ENCODE results near the gene PRR36. TPM values are rescaled to one million over a fixed set of nuclear protein-coding genes. Genes with fewer than 3 reads are reported as not detected.

PRR36 gene
- total RNA-seq, 1 donor from 2014 or later: 0.07 TPM

DNA sequence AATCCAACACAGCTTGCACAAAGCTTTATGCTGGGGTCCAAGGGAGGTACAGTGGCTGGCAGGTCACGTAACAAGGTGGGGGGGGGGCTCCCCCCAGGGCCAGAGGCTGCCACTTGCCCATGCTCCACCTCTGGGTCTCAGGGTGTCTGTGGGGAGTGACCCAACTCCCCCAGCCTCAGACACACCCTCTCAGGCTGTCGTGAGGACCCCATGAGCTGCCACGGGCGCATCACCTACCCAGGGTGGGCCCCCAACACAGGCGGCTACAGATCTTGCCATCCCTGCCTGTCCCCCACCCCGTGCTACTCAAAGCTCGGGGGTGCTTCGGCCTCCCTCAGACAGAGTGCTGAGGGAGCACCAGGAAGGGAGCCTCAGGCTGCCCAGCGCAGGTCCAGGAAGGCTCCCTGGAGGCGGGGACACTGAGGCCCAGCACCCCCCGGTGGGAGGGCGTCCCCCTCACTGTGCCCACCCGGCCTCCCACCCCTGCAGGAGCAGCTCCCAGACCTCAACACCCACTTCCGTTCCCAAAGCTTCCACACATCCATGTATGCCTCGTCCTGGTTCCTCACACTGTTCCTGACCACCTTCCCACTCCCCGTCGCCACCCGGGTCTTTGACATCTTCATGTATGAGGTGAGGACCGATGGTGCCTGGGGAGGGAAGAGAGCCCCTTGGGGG, 23.1 kb downstream of the PRR36 start:
- peaks cover 6% of the 10 kb centered on the region for H3K27me3 Mint-ChIP-seq (ENCODE audit: insufficient read depth, low read depth)
- Histone ChIP-seq H3K4me2 (no peak overlapping the region), H3K27ac (no peak overlapping the region), H4K20me1 (ENCODE audit: low read depth) (peaks cover 14% of the 10 kb centered on the region), H3K4me3 (no peak overlapping the region), H3K27me3 (peaks cover 26% of the 10 kb centered on the region), H2AFZ (replicated peaks) (no peak overlapping the region), H3F3A (ENCODE audit: low read depth) (no peaks in the 10 kb centered on the region), H3K4me1 (no peaks in the 10 kb centered on the region), H3K36me3 (no peaks in the 10 kb centered on the region), H3K9ac (no peak overlapping the region), H3K9me3 (ENCODE audit: low read depth) (no peaks in the 10 kb centered on the region), H3K79me2 (ENCODE audit: low read depth) (no peaks in the 10 kb centered on the region)
- H3K4me3 Mint-ChIP-seq: no peak overlapping the region
- H3K4me1 Mint-ChIP-seq: peaks cover 10% of the 10 kb centered on the region
- no peaks in the 10 kb centered on the region for H3K9me3 Mint-ChIP-seq
- TF ChIP-seq EZH2phosphoT487 (IDR thresholded peaks at IDR 0.05) (no peak), EZH2 (IDR thresholded peaks at IDR 0.05) (no peak), CTCF (IDR thresholded peaks at IDR 0.05) (no peak)
- no peak for DNase-seq (ENCODE audit: low spot score)
- H3K36me3 Mint-ChIP-seq: no peaks in the 10 kb centered on the region
- H3K27ac Mint-ChIP-seq: no peak overlapping the region

DNA sequence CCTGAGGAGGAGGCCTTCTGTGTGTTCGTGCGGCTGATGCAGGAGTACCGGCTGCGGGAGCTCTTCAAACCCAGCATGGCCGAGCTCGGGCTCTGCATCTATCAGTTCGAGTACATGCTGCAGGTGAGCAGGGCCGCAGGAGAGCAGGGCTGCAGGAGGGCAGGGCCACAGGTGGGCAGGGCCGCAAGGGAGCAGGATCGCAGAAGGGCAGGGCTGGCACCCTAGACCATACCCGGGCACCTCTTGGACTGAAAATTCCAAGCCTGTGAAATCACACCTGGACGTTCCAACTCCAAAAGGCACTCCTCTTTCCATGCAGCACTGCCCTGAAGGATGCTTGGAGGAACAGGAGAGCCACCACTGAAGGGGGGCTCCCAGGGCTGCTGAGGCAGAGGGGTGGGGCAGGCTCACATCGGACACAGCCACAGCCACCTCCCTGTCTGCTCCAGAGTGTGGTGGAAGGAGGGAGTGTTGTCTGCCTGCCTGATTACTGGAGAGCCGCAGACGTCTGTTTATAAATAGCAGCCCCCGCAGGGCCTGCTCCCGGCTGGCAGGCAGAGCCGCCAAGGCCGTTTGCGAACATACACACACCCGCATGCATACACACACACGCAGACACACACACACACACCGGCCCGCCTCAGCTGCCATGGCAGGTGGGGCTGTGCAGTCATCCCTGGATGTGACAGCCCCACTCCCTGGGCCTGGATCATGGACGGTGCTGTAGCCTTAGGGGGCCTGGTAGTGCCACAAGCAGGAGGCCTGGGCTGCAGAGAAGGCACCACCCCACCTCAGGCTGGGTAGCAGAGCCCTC, 24.0 kb downstream of the PRR36 start:
- Mint-ChIP-seq H3K9me3 (no peaks in the 10 kb centered on the region), H3K27me3 (ENCODE audit: insufficient read depth, low read depth) (peaks cover 5% of the 10 kb centered on the region), H3K4me1 (peaks cover 10% of the 10 kb centered on the region), H3K27ac (no peak overlapping the region), H3K36me3 (no peaks in the 10 kb centered on the region), H3K4me3 (no peak overlapping the region)
- Histone ChIP-seq H3K4me3 (no peak overlapping the region), H3K27me3 (peaks cover 19% of the 10 kb centered on the region), H3K4me2 (no peak overlapping the region), H3F3A (ENCODE audit: low read depth) (no peaks in the 10 kb centered on the region), H3K9me3 (ENCODE audit: low read depth) (no peaks in the 10 kb centered on the region), H2AFZ (replicated peaks) (no peak overlapping the region), H4K20me1 (ENCODE audit: low read depth) (peaks cover 14% of the 10 kb centered on the region), H3K9ac (no peak overlapping the region), H3K27ac (no peak overlapping the region), H3K79me2 (ENCODE audit: low read depth) (no peaks in the 10 kb centered on the region), H3K36me3 (no peaks in the 10 kb centered on the region), H3K4me1 (no peaks in the 10 kb centered on the region)
- no peak for DNase-seq (ENCODE audit: low spot score)
- TF ChIP-seq CTCF (IDR thresholded peaks at IDR 0.05) (no peak), EZH2 (IDR thresholded peaks at IDR 0.05) (no peak), EZH2phosphoT487 (IDR thresholded peaks at IDR 0.05) (no peak)

- no peak overlapping the region for H3K27ac Mint-ChIP-seq
- no peak overlapping the region for H2AFZ ChIP-seq (replicated peaks)
- H3K36me3 ChIP-seq: no peaks in the 10 kb centered on the region
- H3K4me3 Mint-ChIP-seq: no peak overlapping the region
- no peaks in the 10 kb centered on the region for H3K79me2 ChIP-seq (ENCODE audit: low read depth)
- H3K4me2 ChIP-seq: no peak overlapping the region
- H3K9me3 Mint-ChIP-seq: no peaks in the 10 kb centered on the region
- no peak for DNase-seq (ENCODE audit: low spot score)
- no peaks in the 10 kb centered on the region for H3K9me3 ChIP-seq (ENCODE audit: low read depth)
- H3K27ac ChIP-seq: no peak overlapping the region
- no peaks in the 10 kb centered on the region for H3K36me3 Mint-ChIP-seq
- peaks cover 5% of the 10 kb centered on the region for H3K27me3 Mint-ChIP-seq (ENCODE audit: insufficient read depth, low read depth)
- H3K27me3 ChIP-seq: peaks cover 14% of the 10 kb centered on the region
- H3F3A ChIP-seq (ENCODE audit: low read depth): no peaks in the 10 kb centered on the region
- H3K4me1 ChIP-seq: no peaks in the 10 kb centered on the region
- H3K4me3 ChIP-seq: no peak overlapping the region
- H3K4me1 Mint-ChIP-seq: peaks cover 10% of the 10 kb centered on the region
- no peak overlapping the region for H3K9ac ChIP-seq
- peaks cover 12% of the 10 kb centered on the region for H4K20me1 ChIP-seq (ENCODE audit: low read depth)
- TF ChIP-seq EZH2phosphoT487 (IDR thresholded peaks at IDR 0.05) (no peak), EZH2 (IDR thresholded peaks at IDR 0.05) (no peak), CTCF (IDR thresholded peaks at IDR 0.05) (no peak)
Observed at GRCh38 chr19:7849631-7849999, 24.6 kb downstream of the PRR36 start.

All from neural progenitor cell (in vitro differentiated cells).